Muscle layer of colon (tissue), 2 donors: Measurements from ENCODE around the gene KCNN3.

Source experiments
- H3K27ac ChIP-seq: one replicate; pipeline ENCODE4 v1.7.0; 2013; ENCODE audit warnings: low read depth, mild to moderate bottlenecking, low read length, moderate library complexity
- H3K27me3 ChIP-seq, 2 donors: one replicate each; pipeline ENCODE4 v1.7.0; 2013; ENCODE audit warnings: low read length in 2 of 2, mild to moderate bottlenecking in 2 of 2; ENCODE audit not compliant: insufficient read depth in 2 of 2, control insufficient read depth in 1 of 2
- H3K36me3 ChIP-seq: one replicate; pipeline ENCODE4 v1.7.0; 2013; ENCODE audit warnings: mild to moderate bottlenecking, low read length; ENCODE audit not compliant: insufficient read depth
- H3K4me1 ChIP-seq: one replicate; pipeline ENCODE4 v1.7.0; 2013; ENCODE audit warnings: mild to moderate bottlenecking, low read length; ENCODE audit not compliant: insufficient read depth
- H3K4me3 ChIP-seq, 2 donors: one replicate each; pipeline ENCODE4 v1.7.0; 2013; ENCODE audit warnings: low read length in 2 of 2, low read depth in 1 of 2, mild to moderate bottlenecking in 1 of 2, moderate library complexity in 1 of 2
- H3K9ac ChIP-seq: one replicate; pipeline ENCODE4 v1.7.0; 2013; ENCODE audit warnings: low read length
- H3K9me3 ChIP-seq: one replicate; pipeline ENCODE4 v1.7.0; 2013; ENCODE audit warnings: mild to moderate bottlenecking, low read length
- donor health status: abdominal sarcoma.
- donor health status: Adenocarcinoma of cecum.

Gene KCNN3

GRCh38 chr1:154837672-154838171, 32.4 kb downstream of the KCNN3 start:
- Histone ChIP-seq H3K4me3 (no peak overlapping the region), H3K9me3 (no peaks in the 10 kb centered on the region), H3K36me3 (no peaks in the 10 kb centered on the region), H3K9ac (no peak overlapping the region), H3K4me1 (peaks cover 57% of the 10 kb centered on the region), H3K27me3 (no peaks in the 10 kb centered on the region), H3K27ac (no peak overlapping the region)

- Histone ChIP-seq H3K4me3 (no peak overlapping the region), H3K27ac (no peak overlapping the region), H3K9me3 (no peaks in the 10 kb centered on the region), H3K27me3 (no peaks in the 10 kb centered on the region), H3K4me1 (peaks cover 63% of the 10 kb centered on the region), H3K36me3 (no peaks in the 10 kb centered on the region), H3K9ac (no peak overlapping the region)
Observed at GRCh38 chr1:154837034-154837671, 32.9 kb downstream of the KCNN3 start.

GRCh38 chr1:154835531-154836324, 34.4 kb downstream of the KCNN3 start:
- Histone ChIP-seq H3K4me1 (peaks cover 74% of the 10 kb centered on the region), H3K27ac (no peak overlapping the region), H3K27me3 (no peaks in the 10 kb centered on the region), H3K9ac (no peak overlapping the region), H3K4me3 (no peak overlapping the region), H3K36me3 (no peaks in the 10 kb centered on the region), H3K9me3 (no peaks in the 10 kb centered on the region)

- Histone ChIP-seq H3K4me3 (no peak overlapping the region), H3K4me1 (peaks cover 67% of the 10 kb centered on the region), H3K36me3 (no peaks in the 10 kb centered on the region), H3K9ac (no peak overlapping the region), H3K9me3 (no peaks in the 10 kb centered on the region), H3K27ac (no peak overlapping the region), H3K27me3 (no peaks in the 10 kb centered on the region)
Observed at GRCh38 chr1:154833841-154834240, 36.2 kb downstream of the KCNN3 start.

GRCh38 chr1:154833209-154833608, 36.9 kb downstream of the KCNN3 start:
- Histone ChIP-seq H3K27me3 (no peaks in the 10 kb centered on the region), H3K36me3 (no peaks in the 10 kb centered on the region), H3K4me3 (no peak overlapping the region), H3K27ac (no peak overlapping the region), H3K4me1 (peaks cover 69% of the 10 kb centered on the region), H3K9ac (no peak overlapping the region), H3K9me3 (no peaks in the 10 kb centered on the region)

GRCh38 chr1:154832384-154832783, 37.7 kb downstream of the KCNN3 start:
- Histone ChIP-seq H3K36me3 (no peaks in the 10 kb centered on the region), H3K9ac (no peak overlapping the region), H3K9me3 (no peaks in the 10 kb centered on the region), H3K27me3 (no peaks in the 10 kb centered on the region), H3K4me3 (no peak overlapping the region), H3K27ac (no peak overlapping the region), H3K4me1 (peaks cover 69% of the 10 kb centered on the region)

- Histone ChIP-seq H3K36me3 (no peaks in the 10 kb centered on the region), H3K27ac (no peak overlapping the region), H3K4me3 (no peak overlapping the region), H3K9ac (no peak overlapping the region), H3K27me3 (no peaks in the 10 kb centered on the region), H3K4me1 (peaks cover 66% of the 10 kb centered on the region), H3K9me3 (no peaks in the 10 kb centered on the region)
Observed at GRCh38 chr1:154831462-154831861, 38.6 kb downstream of the KCNN3 start.

- Histone ChIP-seq H3K4me3 (no peak overlapping the region), H3K27me3 (no peaks in the 10 kb centered on the region), H3K27ac (no peak overlapping the region), H3K9me3 (no peaks in the 10 kb centered on the region), H3K9ac (no peak overlapping the region), H3K4me1 (peaks cover 49% of the 10 kb centered on the region), H3K36me3 (no peaks in the 10 kb centered on the region)
Observed at GRCh38 chr1:154829062-154829461, 41.0 kb downstream of the KCNN3 start.

- no peaks in the 10 kb centered on the region for H3K36me3 ChIP-seq
- peaks cover 49% of the 10 kb centered on the region for H3K4me1 ChIP-seq
- H3K27ac ChIP-seq, result no peak overlapping the region
- H3K9me3 ChIP-seq, result no peaks in the 10 kb centered on the region
- no peaks in the 10 kb centered on the region for H3K27me3 ChIP-seq
- no peak overlapping the region for H3K9ac ChIP-seq
- H3K4me3 ChIP-seq, result no peak overlapping the region
Observed at GRCh38 chr1:154824179-154825000, 45.7 kb downstream of the KCNN3 start.

GRCh38 chr1:154822717-154823116, 47.4 kb downstream of the KCNN3 start:
- H3K4me3 ChIP-seq, result no peak overlapping the region
- H3K27me3 ChIP-seq, result no peaks in the 10 kb centered on the region
- no peaks in the 10 kb centered on the region for H3K36me3 ChIP-seq
- no peak overlapping the region for H3K27ac ChIP-seq
- peaks cover 43% of the 10 kb centered on the region for H3K4me1 ChIP-seq
- H3K9me3 ChIP-seq, result no peaks in the 10 kb centered on the region
- H3K9ac ChIP-seq, result no peak overlapping the region

GRCh38 chr1:154822233-154822632, 47.8 kb downstream of the KCNN3 start:
- H3K27ac ChIP-seq, result no peak overlapping the region
- no peak overlapping the region for H3K9ac ChIP-seq
- H3K4me1 ChIP-seq, result peaks cover 43% of the 10 kb centered on the region
- no peak overlapping the region for H3K4me3 ChIP-seq
- H3K36me3 ChIP-seq, result no peaks in the 10 kb centered on the region
- no peaks in the 10 kb centered on the region for H3K27me3 ChIP-seq
- no peaks in the 10 kb centered on the region for H3K9me3 ChIP-seq
